ENCODE results near the gene PIH1D1. TPM values are rescaled to one million over a fixed set of nuclear protein-coding genes. Genes with fewer than 3 reads are reported as not detected.
A peak's percentile ranks its signal among the peaks of the same experiment; 100 is the strongest.

The PIH1D1 gene
- total RNA-seq, 1 donor from 2014 or later, result 78.8 TPM

DNA sequence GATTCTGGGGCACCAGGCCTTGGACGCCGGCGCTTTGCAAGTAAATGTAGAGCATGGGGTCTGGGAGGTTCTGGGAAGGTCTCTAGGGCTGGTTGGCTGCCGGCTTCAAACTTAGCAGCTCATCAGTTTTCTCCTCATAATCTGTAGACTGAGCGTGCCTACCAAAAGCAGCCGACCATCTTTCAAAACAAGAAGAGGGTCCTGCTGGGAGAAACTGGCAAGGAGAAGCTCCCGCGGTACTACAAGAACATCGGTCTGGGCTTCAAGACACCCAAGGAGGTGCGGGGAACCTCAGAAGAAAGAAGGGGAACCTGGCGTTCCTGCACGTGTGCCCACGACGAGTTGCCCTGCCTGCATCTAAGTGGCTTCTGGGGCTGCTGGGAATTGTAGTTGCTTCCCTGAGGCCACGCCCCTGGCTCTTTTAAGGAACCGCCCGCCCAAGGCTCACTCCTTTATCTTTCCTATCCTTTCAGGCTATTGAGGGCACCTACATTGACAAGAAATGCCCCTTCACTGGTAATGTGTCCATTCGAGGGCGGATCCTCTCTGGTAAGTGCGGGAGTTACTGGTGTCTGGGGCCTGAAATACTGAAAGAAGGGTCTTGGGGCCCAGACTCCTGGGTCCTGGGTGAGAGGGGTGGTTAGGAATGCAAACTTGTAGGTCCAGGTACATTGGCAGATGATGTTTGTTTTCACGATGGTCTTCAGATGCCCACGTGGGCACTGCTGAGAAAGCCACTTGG, 45.6 kb upstream of the PIH1D1 start:
- Mint-ChIP-seq H3K27ac (ENCODE audit: unreplicated experiment) (peak overlapping the region; percentile 99), H3K27me3 (ENCODE audit: unreplicated experiment) (peaks cover 13% of the 10 kb centered on the region), H3K4me3 (ENCODE audit: unreplicated experiment) (peak overlapping the region; percentile 100), H3K4me1 (ENCODE audit: unreplicated experiment) (peaks cover 28% of the 10 kb centered on the region), H3K9me3 (ENCODE audit: unreplicated experiment) (no peaks in the 10 kb centered on the region), H3K36me3 (ENCODE audit: low read depth, unreplicated experiment) (peaks cover 28% of the 10 kb centered on the region)
- no peak for TF ChIP-seq CTCF (IDR thresholded peaks at IDR 0.05; ENCODE audit: unreplicated experiment)
- DNase-seq (ENCODE audit: low spot score), result no peak

DNA sequence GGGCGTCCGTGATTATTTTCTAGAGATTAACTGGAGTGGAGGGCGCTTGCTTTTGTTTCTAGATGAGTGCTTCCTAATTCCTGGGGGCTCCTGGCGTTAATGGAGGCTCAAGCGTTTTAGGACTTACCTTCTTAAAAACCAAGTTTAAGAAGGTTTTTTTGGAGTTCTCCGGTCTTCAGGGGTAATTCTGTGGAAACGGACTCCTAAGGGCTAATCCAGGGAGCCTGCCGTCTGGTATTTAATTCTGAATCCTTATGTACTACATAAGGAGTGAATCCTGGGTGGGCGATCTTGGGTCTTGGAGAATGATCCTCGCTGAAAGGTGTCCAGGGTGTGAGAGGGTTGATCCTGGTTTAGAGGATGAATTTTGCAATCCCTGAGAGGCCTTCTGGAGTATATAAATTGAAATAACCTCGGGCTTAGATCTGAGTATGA, 45.0 kb upstream of the PIH1D1 start:
- no peak for TF ChIP-seq CTCF (IDR thresholded peaks at IDR 0.05; ENCODE audit: unreplicated experiment)
- peak overlapping the region; percentile 100 for H3K4me3 Mint-ChIP-seq (ENCODE audit: unreplicated experiment)
- H3K27ac Mint-ChIP-seq (ENCODE audit: unreplicated experiment), result peak overlapping the region; percentile 99
- H3K27me3 Mint-ChIP-seq (ENCODE audit: unreplicated experiment), result peaks cover 12% of the 10 kb centered on the region
- peaks cover 28% of the 10 kb centered on the region for H3K4me1 Mint-ChIP-seq (ENCODE audit: unreplicated experiment)
- peaks cover 34% of the 10 kb centered on the region for H3K36me3 Mint-ChIP-seq (ENCODE audit: low read depth, unreplicated experiment)
- no peaks in the 10 kb centered on the region for H3K9me3 Mint-ChIP-seq (ENCODE audit: unreplicated experiment)
- DNase-seq (ENCODE audit: low spot score), result no peak

DNA sequence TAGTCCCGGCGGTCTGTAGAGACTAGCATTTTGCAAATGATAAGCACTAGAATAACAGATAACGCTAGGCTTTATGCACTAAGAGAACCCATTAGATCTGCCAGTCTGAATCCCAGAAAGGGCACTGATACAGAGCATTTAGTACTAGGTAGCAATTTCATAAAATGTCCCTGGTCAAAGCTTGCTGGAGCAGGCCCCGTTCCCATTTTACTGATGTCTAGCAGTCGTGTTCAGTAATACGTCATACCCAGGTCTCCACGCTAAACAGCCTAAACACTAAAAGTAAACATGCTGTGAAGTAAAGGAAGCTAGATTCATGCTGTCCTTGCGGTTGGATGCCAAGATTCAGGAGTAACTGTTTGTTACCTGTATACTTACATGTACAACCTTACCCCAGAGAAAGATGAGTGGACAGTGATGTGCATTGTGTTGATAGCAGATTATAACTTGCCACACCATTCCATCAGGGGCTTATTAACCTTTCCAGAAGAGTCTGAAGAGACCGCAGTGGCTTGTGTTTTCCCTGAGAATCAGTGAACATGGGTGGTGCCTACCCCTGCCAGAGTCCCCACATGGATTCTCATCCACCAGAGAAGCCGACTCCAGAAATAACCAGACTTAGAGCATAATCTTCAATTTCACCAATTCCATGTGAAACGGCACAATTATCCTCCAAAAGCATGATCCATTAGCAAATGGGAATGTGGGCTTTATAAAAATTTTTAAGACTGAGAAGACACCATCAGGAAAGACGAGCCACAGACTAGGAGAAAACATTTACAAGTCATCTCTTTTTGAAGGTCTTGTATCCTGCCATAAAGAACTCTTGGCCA, 41.2 kb upstream of the PIH1D1 start:
- Mint-ChIP-seq H3K36me3 (ENCODE audit: low read depth, unreplicated experiment) (peaks cover 45% of the 10 kb centered on the region), H3K4me1 (ENCODE audit: unreplicated experiment) (peaks cover 30% of the 10 kb centered on the region), H3K27me3 (ENCODE audit: unreplicated experiment) (peaks cover 27% of the 10 kb centered on the region), H3K9me3 (ENCODE audit: unreplicated experiment) (no peaks in the 10 kb centered on the region), H3K27ac (ENCODE audit: unreplicated experiment) (peak overlapping the region; percentile 52), H3K4me3 (ENCODE audit: unreplicated experiment) (no peak overlapping the region)
- no peak for DNase-seq (ENCODE audit: low spot score)
- TF ChIP-seq CTCF (IDR thresholded peaks at IDR 0.05; ENCODE audit: unreplicated experiment), result no peak

- no peaks in the 10 kb centered on the region for H3K9me3 Mint-ChIP-seq (ENCODE audit: unreplicated experiment)
- no peak overlapping the region for H3K4me3 Mint-ChIP-seq (ENCODE audit: unreplicated experiment)
- peak overlapping the region; percentile 52 for H3K27ac Mint-ChIP-seq (ENCODE audit: unreplicated experiment)
- H3K36me3 Mint-ChIP-seq (ENCODE audit: low read depth, unreplicated experiment), result peaks cover 43% of the 10 kb centered on the region
- H3K27me3 Mint-ChIP-seq (ENCODE audit: unreplicated experiment), result peaks cover 33% of the 10 kb centered on the region
- no peak for DNase-seq (ENCODE audit: low spot score)
- no peak for TF ChIP-seq CTCF (IDR thresholded peaks at IDR 0.05; ENCODE audit: unreplicated experiment)
- H3K4me1 Mint-ChIP-seq (ENCODE audit: unreplicated experiment), result peaks cover 26% of the 10 kb centered on the region
These were observed 40.4 kb upstream of the PIH1D1 start for GRCh38 chr19:49491804-49492572.
